NCI-H2029 (cell line): ENCODE results near the gene XYLT1.
"Not testable (repeated sequence)": the region's sequence is repeated elsewhere in the genome, so short reads cannot be mapped to it uniquely, and the experiment has no call there.

Source experiments
- DNase-seq: peaks from one replicate; lab custom pipeline; 2025; lab: John Stamatoyannopoulos, UW

Gene XYLT1, protein sequence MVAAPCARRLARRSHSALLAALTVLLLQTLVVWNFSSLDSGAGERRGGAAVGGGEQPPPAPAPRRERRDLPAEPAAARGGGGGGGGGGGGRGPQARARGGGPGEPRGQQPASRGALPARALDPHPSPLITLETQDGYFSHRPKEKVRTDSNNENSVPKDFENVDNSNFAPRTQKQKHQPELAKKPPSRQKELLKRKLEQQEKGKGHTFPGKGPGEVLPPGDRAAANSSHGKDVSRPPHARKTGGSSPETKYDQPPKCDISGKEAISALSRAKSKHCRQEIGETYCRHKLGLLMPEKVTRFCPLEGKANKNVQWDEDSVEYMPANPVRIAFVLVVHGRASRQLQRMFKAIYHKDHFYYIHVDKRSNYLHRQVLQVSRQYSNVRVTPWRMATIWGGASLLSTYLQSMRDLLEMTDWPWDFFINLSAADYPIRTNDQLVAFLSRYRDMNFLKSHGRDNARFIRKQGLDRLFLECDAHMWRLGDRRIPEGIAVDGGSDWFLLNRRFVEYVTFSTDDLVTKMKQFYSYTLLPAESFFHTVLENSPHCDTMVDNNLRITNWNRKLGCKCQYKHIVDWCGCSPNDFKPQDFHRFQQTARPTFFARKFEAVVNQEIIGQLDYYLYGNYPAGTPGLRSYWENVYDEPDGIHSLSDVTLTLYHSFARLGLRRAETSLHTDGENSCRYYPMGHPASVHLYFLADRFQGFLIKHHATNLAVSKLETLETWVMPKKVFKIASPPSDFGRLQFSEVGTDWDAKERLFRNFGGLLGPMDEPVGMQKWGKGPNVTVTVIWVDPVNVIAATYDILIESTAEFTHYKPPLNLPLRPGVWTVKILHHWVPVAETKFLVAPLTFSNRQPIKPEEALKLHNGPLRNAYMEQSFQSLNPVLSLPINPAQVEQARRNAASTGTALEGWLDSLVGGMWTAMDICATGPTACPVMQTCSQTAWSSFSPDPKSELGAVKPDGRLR

DNA sequence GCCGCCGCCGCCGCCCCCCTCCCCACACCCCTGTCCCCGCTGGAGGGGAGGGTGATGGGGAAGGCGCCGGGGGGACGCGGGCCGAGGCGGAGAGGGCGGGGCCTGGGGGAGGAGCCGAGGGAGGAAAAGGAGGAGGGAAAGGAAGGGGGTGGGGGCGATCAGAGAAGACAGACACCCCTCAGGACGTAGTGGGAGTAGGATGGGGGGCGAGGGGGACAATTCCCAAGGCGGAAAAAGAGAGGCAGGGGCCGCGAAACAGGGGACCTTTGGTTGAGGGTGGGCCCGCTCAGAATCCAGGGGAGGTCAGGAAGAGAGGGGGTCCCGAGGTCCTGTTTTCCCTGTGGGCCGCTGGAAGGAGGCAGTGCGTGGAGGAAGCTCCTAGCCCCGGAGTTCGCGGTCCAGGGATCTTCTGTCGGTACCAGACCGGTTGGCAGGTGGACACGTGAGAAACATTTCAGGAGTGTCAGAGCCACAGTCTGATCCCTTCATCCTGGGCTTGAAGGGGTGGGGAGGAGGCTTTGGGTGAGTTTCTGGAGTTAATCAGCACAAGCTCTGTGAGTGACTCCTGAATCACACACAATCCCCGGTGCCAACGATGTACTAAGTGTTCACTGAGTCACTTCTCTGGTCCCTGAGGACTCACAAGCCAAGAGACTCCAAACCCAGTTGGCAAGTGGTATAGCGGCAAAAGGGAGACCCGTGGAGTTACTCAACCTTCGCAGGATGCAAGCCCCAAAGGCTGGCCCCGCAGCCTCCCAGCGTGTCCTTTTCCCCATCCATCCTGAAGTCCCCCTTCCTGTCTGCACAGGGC lies at the start of gene XYLT1:
Gene XYLT1 (minus strand): TSS at position 53 of the 811 bp plus-strand sequence. CDS start 164 bp downstream, outside the sequence.
- DNase-seq, result no peak

DNA sequence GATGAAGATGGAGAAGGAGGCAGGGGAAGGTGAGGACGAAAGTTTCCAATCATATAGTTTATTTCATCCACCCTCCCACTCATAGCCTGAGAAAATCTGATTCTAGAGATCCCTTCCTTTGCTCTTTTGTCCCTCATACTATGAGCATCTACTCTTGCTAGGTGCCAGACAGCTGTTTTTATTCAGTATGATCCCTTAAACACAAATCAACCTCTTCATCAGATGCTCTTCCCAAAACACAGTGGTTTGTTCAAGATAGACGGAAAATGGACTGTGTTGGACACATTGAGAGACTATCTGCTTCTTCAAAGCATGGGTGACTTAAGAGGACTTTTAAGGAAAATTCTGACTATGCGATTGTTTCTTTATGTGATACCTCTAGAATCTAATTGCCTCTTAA lies 49.4 kb upstream of the XYLT1 start:
- DNase-seq, result no peak

GRCh38 chr16:17519101-17519955 lies 48.6 kb upstream of the XYLT1 start:
- DNase-seq, result no peak

DNA sequence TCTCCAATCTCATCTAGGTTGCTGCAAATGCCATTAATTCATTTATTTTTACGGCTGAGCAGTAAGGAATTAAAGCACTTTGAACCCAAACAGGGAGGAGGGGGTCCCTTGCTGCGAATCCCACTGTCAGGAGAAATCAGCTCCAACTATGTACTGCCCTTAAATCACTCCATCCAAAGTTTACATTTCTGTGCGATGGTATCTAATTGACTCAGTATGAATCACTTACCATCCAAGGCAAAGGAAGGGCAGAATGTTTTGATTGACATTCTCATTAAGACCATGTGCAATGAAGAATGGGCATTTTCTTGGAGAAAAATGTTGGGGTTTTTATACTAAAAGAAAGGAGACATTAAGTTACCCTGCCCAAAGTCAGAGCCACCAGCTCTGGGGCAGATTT lies 47.7 kb upstream of the XYLT1 start:
- no peak for DNase-seq

DNA sequence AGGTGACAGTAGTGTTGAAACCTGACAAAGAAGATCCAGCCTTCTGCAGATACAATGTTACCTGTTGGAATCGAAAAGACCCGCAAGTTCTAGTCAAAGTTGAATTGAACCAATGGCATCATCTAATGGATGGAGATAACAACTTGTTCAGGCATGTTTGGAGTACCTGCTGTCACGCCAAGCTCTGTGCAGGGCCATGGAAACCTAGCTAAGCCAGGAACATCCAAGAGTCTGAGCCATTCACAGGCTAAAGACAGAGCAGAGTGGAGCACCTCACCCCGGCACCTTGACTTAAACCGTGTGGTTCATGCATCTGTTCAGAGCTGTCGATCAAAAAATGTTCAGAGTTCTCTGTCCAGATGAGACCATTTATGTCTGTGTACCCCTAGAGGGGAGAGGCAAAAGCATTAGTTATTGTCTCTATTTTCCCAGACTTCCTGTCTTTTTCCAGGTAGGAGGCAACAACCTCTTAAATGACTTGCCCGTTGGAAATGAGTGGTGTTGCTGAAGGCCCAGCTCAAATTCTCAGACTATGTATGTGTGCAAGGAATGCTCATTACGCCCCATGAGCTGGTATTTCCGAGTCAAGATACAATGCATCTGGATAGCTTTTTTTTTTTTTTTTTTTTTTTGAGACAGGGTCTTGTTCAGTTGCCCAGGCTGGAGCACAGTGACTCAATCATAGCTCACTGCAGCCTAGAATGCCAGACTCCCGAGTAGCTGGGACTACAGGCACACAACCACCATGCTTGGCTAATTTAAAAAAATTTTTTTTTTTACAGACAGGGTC lies 44.9 kb upstream of the XYLT1 start:
- no peak for DNase-seq

- no peak for DNase-seq
Observed at GRCh38 chr16:17512636-17513220, 42.0 kb upstream of the XYLT1 start.

DNA sequence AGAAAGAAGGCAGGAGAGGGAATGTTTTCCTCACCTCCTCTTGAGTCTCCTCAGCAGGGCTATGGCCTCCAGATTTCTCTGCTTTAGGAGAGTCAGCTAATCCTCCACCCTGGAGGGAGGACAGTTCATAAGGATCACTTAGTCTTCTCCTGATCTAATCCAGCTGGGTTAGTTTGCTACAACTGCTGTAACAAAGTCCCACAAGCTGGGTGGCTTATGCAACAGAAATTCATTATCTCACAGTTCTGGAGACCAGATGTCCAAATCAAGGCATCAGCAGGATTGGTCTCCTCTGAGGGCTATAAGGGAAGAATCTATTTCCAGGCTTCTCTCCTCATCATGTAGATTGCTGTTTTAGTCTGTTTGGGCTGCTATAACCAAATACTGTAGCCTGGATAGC lies 40.6 kb upstream of the XYLT1 start:
- no peak for DNase-seq

- DNase-seq, result no peak
Observed at GRCh38 chr16:17510567-17510966, 39.8 kb upstream of the XYLT1 start.

GRCh38 chr16:17509194-17509593 lies 38.4 kb upstream of the XYLT1 start:
- DNase-seq, result no peak

DNA sequence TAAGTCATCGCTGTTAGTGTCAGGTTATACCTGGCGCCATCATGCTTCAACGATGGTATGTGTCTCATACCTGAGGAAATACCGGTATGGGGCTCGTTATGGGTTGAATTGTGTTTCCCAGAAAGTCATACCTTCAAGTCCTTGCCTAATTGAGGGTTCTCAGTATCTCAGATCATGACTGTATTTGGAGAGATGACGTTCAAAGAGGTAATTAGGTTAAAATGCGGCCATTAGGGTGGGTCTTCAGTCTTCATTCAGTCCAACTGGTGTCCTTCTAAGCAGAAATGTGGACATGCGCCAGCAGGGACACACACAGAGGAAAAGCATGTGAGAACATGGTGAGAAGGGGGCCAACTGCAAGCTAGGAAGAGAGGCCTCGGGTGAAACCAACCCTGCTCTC lies 37.5 kb upstream of the XYLT1 start:
- DNase-seq, result no peak

DNA sequence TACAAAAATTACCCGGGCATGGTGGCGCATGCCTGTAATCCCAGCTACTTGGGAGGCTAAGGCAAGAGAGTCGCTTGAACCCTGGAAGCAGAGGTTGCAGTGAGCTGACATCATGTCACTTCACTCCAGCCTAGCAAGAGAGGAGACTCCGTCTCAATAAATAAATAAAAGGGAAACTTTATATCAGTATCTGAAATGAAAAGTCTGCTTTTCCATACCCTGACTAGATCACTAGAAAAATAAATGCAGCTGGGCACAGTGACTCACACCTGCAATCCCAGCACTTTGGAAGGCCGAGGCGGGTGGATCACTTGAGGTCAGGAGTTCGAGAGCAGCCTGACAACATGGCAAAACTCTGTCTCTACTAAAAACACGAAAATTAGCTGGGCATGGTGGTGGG lies 36.8 kb upstream of the XYLT1 start:
- not testable (repeated sequence) for DNase-seq

GRCh38 chr16:17505828-17506227 lies 35.1 kb upstream of the XYLT1 start:
- not testable (repeated sequence) for DNase-seq

- DNase-seq, result no peak
Observed at GRCh38 chr16:17504050-17504449, 33.3 kb upstream of the XYLT1 start.

GRCh38 chr16:17503331-17503730 lies 32.6 kb upstream of the XYLT1 start:
- DNase-seq, result no peak

DNA sequence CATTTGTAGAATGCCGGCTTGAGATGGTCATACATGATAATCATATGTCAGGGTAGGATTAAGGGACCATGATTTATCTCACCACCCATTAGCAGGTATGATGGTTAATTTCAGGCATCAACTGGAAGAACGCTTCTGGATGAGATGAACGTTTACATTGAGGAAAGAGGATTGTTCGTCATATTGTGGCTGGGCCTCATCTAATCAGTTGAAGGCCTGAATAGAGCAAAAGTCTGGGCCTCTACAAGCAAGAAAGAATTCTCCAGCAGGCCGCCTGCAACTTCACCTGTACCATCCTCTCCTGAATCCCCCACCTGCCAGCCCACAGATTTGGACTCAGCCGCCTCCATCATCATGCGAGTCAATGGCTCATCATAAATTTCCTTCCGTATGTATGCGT lies 30.6 kb upstream of the XYLT1 start:
- no peak for DNase-seq

GRCh38 chr16:17499223-17499902 lies 28.6 kb upstream of the XYLT1 start:
- DNase-seq, result no peak

DNA sequence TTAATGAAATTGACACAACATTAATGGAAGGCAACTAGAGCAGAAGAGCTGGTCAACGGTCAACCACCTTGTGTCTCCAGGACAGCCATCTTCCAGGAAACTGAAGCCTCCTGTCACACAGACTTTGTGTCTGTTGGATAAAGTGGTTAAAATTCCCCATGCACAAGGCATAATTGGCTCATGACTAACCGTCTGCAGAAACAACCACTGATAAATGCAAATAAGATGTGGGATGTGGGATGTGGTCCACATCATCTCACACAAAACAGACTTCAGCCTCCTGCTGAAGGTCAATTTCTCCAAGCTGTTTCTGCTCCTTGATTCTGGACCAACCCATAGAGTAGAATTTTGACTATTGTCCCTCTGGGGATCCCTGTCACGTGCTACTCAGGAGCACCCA lies 26.9 kb upstream of the XYLT1 start:
- no peak for DNase-seq

GRCh38 chr16:17496891-17497290 lies 26.1 kb upstream of the XYLT1 start:
- DNase-seq, result no peak

DNA sequence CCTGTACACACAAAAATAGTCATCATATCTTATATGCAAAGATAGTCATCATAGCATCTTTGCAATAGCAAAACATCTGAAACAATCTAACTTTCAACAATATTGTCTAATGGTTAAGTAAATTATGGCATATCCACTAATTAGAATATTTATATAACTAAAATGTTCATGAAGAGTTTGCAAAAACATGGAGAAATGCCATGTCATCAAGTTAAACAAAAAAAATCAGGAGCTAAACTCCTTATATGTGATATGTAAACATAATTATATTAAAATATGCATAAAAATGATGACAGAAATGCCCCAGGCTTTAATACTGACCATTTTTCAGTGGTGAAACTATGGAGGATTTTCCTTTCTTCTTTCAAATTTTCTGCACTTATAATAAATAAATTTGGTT lies 22.3 kb upstream of the XYLT1 start:
- no peak for DNase-seq
